RWPE1 (cell line): ENCODE data around the gene GLYATL3.

Source experiments
- CTCF ChIA-PET: fragments of 350-600 bp; sonication (Branson Sonifier 250); formaldehyde crosslinking; extraction: SDS; loops from one replicate; lab custom pipeline; 2021; lab: Yijun Ruan, JAX
- POLR2A ChIA-PET: fragments of 400-600 bp; formaldehyde crosslinking; extraction: SDS; loops from one replicate; lab custom pipeline; 2020; ENCODE audit warnings: antibody characterized with exemption; ENCODE audit not compliant: low non-redundant PET; lab: Yijun Ruan, JAX
- DNase-seq: peaks from one replicate; pipeline ENCODE4 v3.0.0; 2012; ENCODE audit warnings: low spot score
- H3K27ac ChIP-seq: fragments of 450-650 bp; 2 replicates; pipeline ENCODE4 v1.5.1; 2017
- TF ChIP-seq, protein P1 (sequence below): fragments of 450-650 bp; conservative IDR thresholded peaks from 2 replicates; pipeline ENCODE4 v1.5.1; 2017; ENCODE audit warnings: low read depth, mild to moderate bottlenecking

GLYATL3 gene

DNA sequence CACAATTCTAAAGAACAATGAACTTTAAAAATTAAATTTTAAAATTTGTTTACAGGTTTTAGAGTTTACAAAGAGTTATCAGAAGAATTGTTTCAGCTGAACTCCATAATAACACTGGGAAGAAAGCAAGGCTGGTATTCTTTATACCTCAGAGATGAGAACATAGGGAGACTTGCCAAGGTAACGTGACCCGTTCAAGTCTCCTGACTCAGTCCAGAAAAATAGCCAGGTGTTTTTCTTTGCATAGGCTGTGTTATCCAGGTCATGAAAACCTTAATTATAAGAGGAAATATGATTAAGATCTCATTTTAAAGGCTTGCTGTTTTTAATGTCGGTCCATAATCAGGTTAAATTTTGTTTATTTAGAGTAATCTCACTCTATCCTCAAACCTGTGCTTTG, 42.2 kb downstream of the GLYATL3 start:
- peak overlapping the region; percentile 89 for H3K27ac ChIP-seq
- POLR2A ChIA-PET = no interaction called here
- TF ChIP-seq, protein P1, sequence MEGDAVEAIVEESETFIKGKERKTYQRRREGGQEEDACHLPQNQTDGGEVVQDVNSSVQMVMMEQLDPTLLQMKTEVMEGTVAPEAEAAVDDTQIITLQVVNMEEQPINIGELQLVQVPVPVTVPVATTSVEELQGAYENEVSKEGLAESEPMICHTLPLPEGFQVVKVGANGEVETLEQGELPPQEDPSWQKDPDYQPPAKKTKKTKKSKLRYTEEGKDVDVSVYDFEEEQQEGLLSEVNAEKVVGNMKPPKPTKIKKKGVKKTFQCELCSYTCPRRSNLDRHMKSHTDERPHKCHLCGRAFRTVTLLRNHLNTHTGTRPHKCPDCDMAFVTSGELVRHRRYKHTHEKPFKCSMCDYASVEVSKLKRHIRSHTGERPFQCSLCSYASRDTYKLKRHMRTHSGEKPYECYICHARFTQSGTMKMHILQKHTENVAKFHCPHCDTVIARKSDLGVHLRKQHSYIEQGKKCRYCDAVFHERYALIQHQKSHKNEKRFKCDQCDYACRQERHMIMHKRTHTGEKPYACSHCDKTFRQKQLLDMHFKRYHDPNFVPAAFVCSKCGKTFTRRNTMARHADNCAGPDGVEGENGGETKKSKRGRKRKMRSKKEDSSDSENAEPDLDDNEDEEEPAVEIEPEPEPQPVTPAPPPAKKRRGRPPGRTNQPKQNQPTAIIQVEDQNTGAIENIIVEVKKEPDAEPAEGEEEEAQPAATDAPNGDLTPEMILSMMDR = no peak
- CTCF ChIA-PET = interaction anchor here (1.2 to 2.0 kb wide), 4 partner anchors 8 to 65 kb away, joined by 3 to 11 read pairs (median 3); partner anchors contain the start of gene C6orf141
- peak; percentile 55 for DNase-seq

DNA sequence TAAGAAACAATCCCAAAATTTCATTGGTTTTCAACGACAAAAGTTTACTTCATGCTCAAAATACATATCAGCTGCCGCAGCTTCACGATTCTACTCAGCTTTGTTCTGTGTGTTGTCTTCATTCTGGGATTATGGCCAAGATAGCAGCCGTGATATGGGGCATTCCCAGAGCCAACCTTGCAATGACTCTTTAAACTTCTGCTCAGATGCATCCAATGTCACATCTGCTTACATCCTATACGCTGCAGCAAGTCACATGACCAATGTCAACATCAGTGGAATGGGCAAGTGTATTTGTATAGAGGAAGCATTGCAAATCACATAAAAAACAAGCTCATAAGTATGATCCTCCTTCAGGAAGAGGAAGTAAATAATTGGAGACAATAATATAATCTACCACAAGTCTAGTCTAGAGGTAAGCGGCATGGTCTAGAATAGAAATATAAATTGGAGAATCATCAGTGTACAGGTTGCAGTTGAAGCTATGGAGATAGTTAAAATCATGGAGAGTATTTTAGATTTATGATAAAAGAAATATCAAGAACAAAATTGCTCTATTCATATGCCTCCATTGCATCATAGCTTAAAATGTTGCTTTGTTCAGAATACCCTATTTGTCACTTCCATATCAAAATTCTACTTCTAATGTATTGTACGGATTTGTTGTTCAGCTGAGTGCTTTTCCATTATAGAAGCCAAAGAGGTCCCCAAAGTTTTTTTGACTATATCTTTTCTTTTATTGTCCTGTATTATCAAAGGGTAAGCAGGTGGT, 43.5 kb downstream of the GLYATL3 start:
- ChIA-PET CTCF (interaction anchor here (0.5 to 1.4 kb wide), 2 partner anchors 9 to 452 kb away, joined by 3 read pairs; no protein-coding TSS in a partner anchor), POLR2A (no interaction called here)
- no peak for DNase-seq
- TF ChIP-seq, protein P1 = no peak
- H3K27ac ChIP-seq = no peak overlapping the region

DNA sequence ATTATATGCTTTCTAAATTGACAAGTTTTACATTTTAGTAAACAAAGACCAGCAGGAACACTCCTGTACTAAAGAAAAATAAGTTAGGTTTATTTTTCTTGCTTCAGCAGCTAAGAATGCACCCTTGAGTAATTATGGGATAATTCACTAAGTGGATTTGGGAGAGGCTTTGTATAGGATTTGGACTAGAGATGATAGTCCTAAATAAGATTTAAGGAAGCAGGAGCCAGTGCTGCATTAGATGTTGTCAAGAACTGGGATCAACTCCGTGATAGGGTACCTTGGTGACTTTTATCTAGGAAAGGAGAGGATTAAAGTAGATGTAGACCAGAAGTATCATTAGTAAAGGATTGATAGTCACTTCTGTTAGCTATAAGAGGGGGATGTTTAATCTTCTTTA, 46.6 kb downstream of the GLYATL3 start:
- ChIA-PET CTCF (interaction anchor here (0.8 to 1.0 kb wide), 2 partner anchors 14 to 1603 kb away, joined by 3 read pairs; no protein-coding TSS in a partner anchor), POLR2A (no interaction called here)
- DNase-seq = no peak
- no peak overlapping the region for H3K27ac ChIP-seq
- TF ChIP-seq, protein P1 = no peak

DNA sequence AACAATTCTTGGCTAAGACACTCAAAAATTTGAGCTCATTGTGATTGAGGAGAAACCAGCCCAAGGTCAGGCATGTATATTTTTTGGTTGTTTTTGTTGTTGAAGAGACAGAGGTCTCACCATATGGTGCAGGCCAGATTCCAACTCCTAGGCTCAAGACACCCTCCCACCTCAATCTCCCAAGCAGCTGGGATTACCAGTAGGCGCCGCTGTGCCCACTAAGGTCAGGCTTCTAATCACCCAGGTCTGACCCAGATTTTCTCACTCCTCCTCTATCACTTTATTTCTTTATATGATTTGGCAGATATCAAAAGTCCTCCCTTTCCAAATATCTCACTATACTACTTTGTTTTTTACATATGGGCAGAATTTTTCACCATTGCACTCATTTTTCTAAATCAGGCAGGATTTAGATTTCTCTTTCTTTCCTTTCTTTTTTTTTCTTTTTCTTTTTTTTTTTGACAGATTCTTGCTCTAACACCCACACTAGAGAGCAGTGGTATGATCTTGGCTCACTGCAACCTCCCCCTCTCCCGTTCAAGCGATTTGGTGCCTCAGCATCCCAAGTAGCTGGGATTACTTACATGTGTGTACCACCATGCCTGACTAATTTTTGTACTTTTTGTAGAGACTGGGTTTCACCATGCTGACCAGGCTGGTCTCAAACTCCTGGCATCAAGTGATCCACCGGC, 49.0 kb downstream of the GLYATL3 start:
- TF ChIP-seq, protein P1 = no peak
- CTCF ChIA-PET = interaction anchor here (0.8 kb wide), 1 partner anchor 17 kb away, joined by 3 read pairs; no protein-coding TSS in a partner anchor
- no peak for DNase-seq
- POLR2A ChIA-PET = no interaction called here
- no peak overlapping the region for H3K27ac ChIP-seq

DNA sequence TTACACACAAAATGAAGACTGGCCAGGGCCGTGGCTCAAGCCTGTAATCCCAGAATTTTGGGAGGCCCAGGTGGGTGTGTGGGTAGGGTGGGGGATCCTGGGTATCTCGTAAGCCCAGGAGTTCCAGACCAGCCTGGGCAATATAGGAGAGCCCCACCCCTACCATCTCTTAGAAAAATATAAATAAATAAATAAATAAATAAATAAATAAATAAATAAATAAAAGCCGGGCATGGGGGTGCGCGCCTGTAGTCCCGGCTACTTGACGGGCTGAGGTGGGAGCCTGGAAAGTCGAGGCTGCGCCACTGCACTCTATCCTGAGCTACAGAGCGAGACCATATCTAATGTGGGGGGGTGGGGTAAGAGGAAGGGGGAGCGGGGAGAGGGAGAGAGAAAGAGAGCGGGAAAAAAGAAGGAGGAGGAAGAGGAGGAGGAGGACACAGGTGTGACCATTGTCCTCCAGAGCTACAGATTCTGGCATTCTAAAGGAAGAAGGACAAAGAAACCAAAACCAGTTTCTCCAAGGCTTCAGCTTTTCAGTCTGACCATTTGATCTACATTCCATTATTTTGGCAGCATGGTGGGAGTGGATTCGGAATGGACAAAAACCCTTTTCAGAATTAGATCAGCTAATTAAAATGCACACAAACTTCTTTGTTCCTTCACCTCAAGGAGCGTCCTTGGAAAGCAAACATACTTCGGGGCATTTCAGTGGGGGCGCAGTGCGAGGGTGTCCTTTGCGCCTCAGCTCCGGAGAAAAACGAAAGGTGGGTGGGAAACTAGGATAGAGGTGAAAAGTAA, 50.2 kb downstream of the GLYATL3 start:
- CTCF ChIA-PET = interaction anchor here (0.6 to 2.9 kb wide), 7 partner anchors 8 to 1407 kb away, joined by 3 to 18 read pairs (median 3); no protein-coding TSS in a partner anchor
- POLR2A ChIA-PET = no interaction called here
- DNase-seq = no peak
- TF ChIP-seq, protein P1 = no peak
- peak overlapping the region; percentile 93 for H3K27ac ChIP-seq
